Measurements from ENCODE around the gene C19orf81. TPM values are rescaled to one million over a fixed set of nuclear protein-coding genes. Genes with fewer than 3 reads are reported as not detected.
A peak's percentile ranks its signal among the peaks of the same experiment; 100 is the strongest.

The C19orf81 gene
- total RNA-seq, 1 donor from 2014 or later, result not detected

GRCh38 chr19:50667177-50667758, 18.0 kb downstream of the C19orf81 start:
- no peak overlapping the region for H3K4me3 ChIP-seq (ENCODE audit: low read depth, low read length)
- peaks cover 11% of the 10 kb centered on the region for H3K27me3 ChIP-seq (ENCODE audit: control insufficient read depth, insufficient read depth, low read length)
- H3K36me3 ChIP-seq (ENCODE audit: control insufficient read depth, insufficient read depth, low read length), result no peaks in the 10 kb centered on the region
- no peak for DNase-seq (ENCODE audit: low read depth)
- TF ChIP-seq CTCF (IDR thresholded peaks at IDR 0.05; ENCODE audit: insufficient read depth, low read length, severe bottlenecking), result no peak
- no peak for FAIRE-seq

GRCh38 chr19:50667759-50668231, 18.6 kb downstream of the C19orf81 start:
- no peak for FAIRE-seq
- no peaks in the 10 kb centered on the region for H3K36me3 ChIP-seq (ENCODE audit: control insufficient read depth, insufficient read depth, low read length)
- H3K4me3 ChIP-seq (ENCODE audit: low read depth, low read length), result no peak overlapping the region
- peaks cover 11% of the 10 kb centered on the region for H3K27me3 ChIP-seq (ENCODE audit: control insufficient read depth, insufficient read depth, low read length)
- no peak for DNase-seq (ENCODE audit: low read depth)
- no peak for TF ChIP-seq CTCF (IDR thresholded peaks at IDR 0.05; ENCODE audit: insufficient read depth, low read length, severe bottlenecking)

GRCh38 chr19:50668416-50668815, 19.2 kb downstream of the C19orf81 start:
- Histone ChIP-seq H3K27me3 (ENCODE audit: control insufficient read depth, insufficient read depth, low read length) (peaks cover 11% of the 10 kb centered on the region), H3K4me3 (ENCODE audit: low read depth, low read length) (no peak overlapping the region), H3K36me3 (ENCODE audit: control insufficient read depth, insufficient read depth, low read length) (no peaks in the 10 kb centered on the region)
- FAIRE-seq, result no peak
- no peak for TF ChIP-seq CTCF (IDR thresholded peaks at IDR 0.05; ENCODE audit: insufficient read depth, low read length, severe bottlenecking)
- DNase-seq (ENCODE audit: low read depth), result no peak

GRCh38 chr19:50668879-50669278, 19.6 kb downstream of the C19orf81 start:
- H3K27me3 ChIP-seq (ENCODE audit: control insufficient read depth, insufficient read depth, low read length), result peaks cover 11% of the 10 kb centered on the region
- DNase-seq (ENCODE audit: low read depth) (no peak), FAIRE-seq (no peak)
- H3K36me3 ChIP-seq (ENCODE audit: control insufficient read depth, insufficient read depth, low read length), result no peaks in the 10 kb centered on the region
- no peak overlapping the region for H3K4me3 ChIP-seq (ENCODE audit: low read depth, low read length)
- TF ChIP-seq CTCF (IDR thresholded peaks at IDR 0.05; ENCODE audit: insufficient read depth, low read length, severe bottlenecking), result no peak

- Histone ChIP-seq H3K27me3 (ENCODE audit: control insufficient read depth, insufficient read depth, low read length) (peaks cover 11% of the 10 kb centered on the region), H3K4me3 (ENCODE audit: low read depth, low read length) (no peak overlapping the region), H3K36me3 (ENCODE audit: control insufficient read depth, insufficient read depth, low read length) (no peaks in the 10 kb centered on the region)
- TF ChIP-seq CTCF (IDR thresholded peaks at IDR 0.05; ENCODE audit: insufficient read depth, low read length, severe bottlenecking), result peak; percentile 72
- DNase-seq (ENCODE audit: low read depth) (no peak), FAIRE-seq (no peak)
Measured at GRCh38 chr19:50669302-50670101, 20.3 kb downstream of the C19orf81 start.
